ENCODE results near the gene UBXN6.

The UBXN6 gene

GRCh38 chr19:4437103-4437502, 20.5 kb downstream of the UBXN6 start:
- DNase-seq = no peak

DNA sequence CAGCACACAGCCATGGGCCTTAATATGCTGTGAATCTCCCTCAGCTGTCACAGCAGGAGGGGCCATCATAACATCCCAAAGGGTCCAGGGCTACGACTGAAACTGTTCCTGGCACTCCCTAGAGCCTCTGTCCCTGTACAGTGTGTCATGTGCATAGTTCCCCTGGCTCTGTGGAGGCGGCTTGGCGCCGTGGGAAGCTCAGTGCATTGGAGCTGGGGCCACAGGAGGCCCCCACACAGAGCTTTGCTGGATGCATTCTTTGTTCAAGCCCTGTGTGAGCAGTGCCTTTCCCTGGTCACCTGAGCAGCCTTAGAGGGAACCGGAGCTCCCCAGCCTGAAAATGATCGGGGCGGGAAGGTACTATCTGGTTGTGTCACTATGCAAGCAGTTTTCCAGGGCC, 21.4 kb downstream of the UBXN6 start:
- no peak for DNase-seq

DNA sequence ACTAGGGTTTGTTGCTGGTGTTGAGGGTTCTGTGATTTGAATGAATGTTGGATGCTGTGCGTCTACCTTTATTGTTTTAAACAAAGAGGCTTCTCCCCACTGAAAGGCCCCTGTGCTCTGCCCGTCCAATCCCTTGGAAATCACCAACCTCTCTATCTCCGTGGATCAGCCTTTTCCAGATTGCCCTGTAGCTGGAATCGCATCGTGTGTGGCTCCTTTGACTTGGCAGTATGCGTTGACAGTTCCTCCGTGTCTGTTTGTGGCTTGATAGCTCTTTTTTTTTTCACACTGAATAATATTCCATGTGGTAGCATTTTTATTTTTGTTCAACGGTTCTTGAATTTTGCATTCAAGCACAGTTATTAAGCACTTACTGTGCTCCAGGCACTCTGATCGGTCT, 23.2 kb downstream of the UBXN6 start:
- no peak for DNase-seq

- DNase-seq = no peak
Observed at GRCh38 chr19:4432918-4433506, 24.6 kb downstream of the UBXN6 start.

- no peak for DNase-seq
Observed at GRCh38 chr19:4431808-4432674, 25.6 kb downstream of the UBXN6 start.

GRCh38 chr19:4431296-4431695, 26.3 kb downstream of the UBXN6 start:
- no peak for DNase-seq

- DNase-seq = no peak
Observed at GRCh38 chr19:4430760-4431159, 26.8 kb downstream of the UBXN6 start.

DNA sequence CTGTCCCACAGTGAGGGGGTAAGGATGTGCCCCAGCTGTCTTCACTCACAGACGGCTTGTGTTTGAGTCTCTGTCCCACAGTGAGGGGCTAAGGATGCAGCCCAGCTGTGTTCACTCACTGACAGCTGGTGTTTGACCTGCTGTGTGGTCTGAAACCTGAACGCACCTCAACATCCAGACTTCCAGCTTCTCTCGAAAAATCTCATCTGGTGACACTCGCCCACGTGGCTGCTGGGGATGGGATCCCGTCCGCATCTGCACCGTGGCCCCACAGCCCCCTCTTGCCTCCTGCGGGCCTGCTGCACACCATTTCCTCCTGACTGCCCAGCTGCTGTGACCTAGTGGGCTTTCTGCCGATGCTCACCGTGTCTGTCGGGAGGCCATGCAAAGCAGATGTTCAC, 27.8 kb downstream of the UBXN6 start:
- no peak for DNase-seq

- DNase-seq = no peak
Observed at GRCh38 chr19:4429256-4429655, 28.3 kb downstream of the UBXN6 start.

DNA sequence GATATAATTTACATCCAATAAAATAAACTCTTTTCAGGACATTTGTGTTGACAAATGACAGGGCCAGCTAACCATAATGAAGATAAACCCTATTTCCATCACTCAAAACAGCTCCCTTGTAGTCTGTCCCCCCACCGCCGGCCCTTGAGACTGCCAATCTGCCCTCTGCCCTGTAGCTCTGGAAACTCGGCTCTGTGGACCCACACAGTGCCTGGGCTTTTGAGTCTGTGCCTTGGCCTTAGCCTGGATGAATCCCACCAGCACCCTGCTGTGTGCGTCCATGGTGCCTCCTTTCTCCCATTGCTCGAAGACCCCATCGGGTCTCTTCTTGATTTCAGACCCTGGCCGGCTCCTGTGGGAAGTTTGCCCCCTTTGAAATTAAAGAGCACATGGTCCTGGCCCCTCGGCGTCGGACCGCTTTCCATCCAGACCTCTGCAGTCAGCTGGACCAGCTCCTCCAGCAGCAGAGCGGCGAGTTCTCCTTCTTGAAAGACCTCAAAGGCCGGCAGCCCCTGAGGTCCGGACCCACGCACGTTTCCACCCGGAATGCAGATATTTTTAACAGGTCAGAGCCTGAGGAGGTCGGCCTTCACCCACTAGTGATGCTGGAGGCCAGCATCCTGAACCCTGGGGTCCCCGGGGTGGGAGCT, 29.1 kb downstream of the UBXN6 start:
- DNase-seq = no peak

DNA sequence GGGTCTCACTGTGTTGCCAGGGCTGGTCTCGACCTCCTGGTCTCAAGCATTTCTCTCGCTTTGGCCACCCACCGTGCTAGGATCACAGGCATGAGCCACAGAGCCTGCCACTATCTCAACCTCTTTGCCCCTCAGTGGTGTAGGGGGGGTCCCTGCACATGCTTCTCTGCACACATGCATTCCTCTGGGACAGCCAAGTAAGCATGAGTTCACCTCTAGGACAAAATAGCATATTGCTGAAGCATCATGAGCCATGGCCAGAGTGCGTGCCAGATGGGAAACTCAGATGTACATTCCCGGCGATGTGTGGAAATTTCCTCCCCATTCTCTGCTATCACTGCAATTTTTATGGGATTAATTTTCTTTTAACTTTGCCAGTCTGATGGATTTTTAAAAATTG, 32.1 kb downstream of the UBXN6 start:
- DNase-seq = no peak

DNA sequence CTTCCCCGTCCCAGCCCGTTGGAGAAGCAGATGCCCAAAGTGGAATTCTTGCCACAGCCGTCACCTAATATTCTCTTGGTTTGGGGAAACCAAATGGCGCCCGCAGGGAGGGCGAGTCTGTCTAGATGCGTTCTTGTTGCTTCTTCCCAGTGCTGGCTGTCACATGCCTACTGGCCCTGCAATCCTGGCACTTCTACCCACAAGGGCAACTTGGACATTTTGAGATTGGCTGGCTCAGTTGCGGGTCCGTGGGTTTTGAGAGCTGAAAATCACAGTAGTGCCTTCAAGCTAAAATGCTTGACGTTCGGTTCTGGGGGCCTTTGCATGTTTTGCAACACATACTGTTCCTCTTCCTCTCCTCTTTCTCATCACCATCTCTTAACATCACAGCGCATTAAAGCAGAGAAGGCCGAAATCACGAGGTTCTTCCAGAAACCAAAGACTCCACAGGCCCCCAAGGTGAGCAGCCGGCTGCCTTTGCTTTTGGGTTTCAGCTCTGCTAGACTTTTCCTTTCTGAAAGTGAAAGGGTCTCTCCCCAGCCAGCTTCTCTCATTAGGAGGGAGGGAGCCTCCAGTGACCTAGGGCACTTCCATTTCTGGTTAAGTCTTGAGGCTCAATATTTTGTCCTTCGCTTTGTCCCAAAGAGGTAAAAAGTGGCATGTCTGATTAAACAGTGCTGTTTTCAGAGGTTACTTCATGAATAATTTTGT, 34.0 kb downstream of the UBXN6 start:
- DNase-seq = no peak

DNA sequence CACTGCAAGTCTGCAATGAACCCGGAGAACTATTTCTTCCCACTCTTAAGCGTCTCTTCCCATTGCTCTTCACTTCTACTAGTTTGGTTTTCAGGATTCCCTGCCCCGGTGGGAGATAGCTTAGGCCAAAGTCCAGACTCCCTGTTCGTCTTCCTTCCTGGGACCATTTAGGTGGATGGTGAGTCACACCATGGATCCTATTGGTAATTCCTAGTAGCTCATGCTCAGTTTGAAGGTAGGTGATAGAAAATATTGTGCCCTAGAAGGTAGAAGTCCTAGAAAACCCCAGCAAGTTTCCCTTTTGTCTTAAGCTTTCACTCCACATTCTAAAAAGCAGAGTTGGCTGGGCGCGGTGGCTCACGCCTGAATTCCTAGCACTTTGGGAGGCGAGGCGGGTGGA, 41.3 kb downstream of the UBXN6 start:
- DNase-seq = no peak

GRCh38 chr19:4415352-4415751, 42.2 kb downstream of the UBXN6 start:
- DNase-seq = no peak

DNA sequence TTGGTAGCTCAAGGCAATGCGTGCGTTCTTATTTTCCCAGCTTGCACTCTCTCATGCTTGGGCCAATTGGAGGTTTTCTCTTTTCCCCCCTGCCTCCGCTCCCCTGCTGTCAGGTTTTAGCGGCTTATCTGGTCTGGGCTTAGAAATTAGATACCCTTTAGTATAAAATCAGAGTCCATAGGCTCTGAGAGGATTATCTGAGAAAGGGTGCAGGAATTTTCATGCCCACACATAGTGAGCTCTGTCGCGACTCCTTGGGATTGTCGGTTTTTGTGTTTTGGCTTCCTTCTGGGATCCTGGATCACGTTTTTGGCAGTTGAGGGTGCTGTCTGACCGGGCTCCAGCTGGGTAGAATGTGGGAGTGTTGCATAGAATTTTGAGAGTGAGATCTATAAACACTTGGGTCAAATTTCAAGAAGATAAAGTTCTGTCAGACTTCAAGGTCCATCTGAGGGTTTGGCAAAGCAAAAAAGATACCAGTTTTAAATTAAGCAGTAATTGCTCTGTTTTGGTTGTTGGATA, 42.7 kb downstream of the UBXN6 start:
- DNase-seq = no peak

GRCh38 chr19:4414144-4414799, 43.3 kb downstream of the UBXN6 start:
- DNase-seq = no peak

GRCh38 chr19:4413588-4413987, 44.0 kb downstream of the UBXN6 start:
- no peak for DNase-seq

- DNase-seq = no peak
Observed at GRCh38 chr19:4409123-4409933, 48.3 kb downstream of the UBXN6 start.

GRCh38 chr19:4406626-4407025, 51.0 kb downstream of the UBXN6 start:
- no peak for DNase-seq

DNA sequence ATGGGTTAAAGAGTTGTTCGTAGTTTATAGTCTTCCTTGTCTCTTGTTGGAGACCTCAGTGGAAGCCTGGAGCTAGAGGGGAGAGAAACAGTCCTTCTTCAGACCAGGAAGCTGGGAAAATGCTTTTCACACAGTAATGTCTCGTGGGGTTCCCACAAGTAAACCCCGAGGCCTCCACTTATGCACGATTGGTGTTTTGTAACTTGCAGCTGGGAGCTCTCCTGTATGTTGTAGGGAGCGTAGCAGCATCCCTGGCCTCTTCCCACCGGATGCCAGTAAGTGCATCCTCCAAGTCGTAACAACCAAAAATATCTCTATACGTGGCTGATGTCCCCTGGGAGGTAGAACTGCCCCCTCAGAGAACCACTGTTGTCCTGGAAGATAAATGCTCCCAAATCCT, 51.6 kb downstream of the UBXN6 start:
- no peak for DNase-seq

DNA sequence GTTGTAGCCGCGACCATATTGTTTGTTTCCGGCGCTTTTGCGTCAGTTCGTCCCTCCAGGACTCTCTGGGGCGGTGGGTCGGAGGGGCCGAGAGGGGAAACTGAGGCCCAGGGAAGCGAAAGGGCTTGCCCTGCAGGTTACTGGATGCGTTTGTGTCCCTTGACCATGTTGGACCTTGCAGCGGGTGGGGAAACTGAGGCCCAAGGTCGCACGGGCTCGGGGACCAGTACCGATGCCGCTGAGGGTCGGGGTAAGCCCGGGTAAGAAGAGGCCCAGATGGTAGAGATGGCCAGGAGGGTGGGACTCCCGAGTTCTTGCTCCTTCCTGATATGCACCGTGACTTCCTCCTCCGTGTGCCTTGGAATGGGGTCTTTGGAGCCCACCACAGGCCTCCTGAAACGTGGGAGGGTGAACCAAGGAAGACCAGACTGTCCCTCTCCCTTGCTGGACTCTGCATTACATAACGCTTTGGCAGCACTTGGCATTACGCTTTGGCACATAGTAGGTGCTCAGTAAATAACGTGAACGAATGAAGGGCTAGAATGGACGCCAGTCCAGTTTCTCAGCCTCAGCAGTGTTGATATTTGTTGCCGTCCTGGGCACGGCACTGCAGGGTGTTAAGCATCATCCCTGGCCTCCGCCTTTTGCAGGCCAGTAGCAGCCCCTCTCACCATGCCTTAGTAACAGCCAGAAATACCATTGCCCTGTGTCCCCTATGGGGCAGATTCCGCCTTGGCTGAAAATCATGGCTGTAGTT, 54.4 kb downstream of the UBXN6 start:
- no peak for DNase-seq

Data from NCI-H1092 (cell line).